Lung (tissue), 12 donors: ENCODE data around the gene EXOC4. TPM values are rescaled to one million over a fixed set of nuclear protein-coding genes. Genes with fewer than 3 reads are reported as not detected.

Experiments used
- ATAC-seq: fragments of 200-7000 bp; cut with Tn5 transposase; one replicate; pipeline ENCODE4 v1.9.1; 2020; ENCODE audit warnings: moderate number of reproducible peaks; ENCODE audit not compliant: insufficient read depth, low FRiP score
- DNase-seq, 3 donors: peaks; one replicate each; pipeline ENCODE4 v3.0.0-alpha.2; 2013 to 2017
- H3K27ac ChIP-seq, 2 donors: one replicate each; pipeline ENCODE4 v1.5.1; 2013; ENCODE audit warnings: mild to moderate bottlenecking in 2 of 2, moderate library complexity in 2 of 2, control low read depth in 1 of 2, inconsistent platforms in 1 of 2, low read depth in 1 of 2, low read length in 1 of 2
- H3K27me3 ChIP-seq, 3 donors: one replicate each; pipeline ENCODE4 v1.5.1; 2013; ENCODE audit warnings: low read length in 2 of 3; ENCODE audit not compliant: control insufficient read depth in 3 of 3, insufficient read depth in 3 of 3
- H3K36me3 ChIP-seq, 4 donors: one replicate each; pipeline ENCODE4 v1.5.1; 2013; ENCODE audit warnings: low read length in 4 of 4, mild to moderate bottlenecking in 1 of 4, moderate library complexity in 1 of 4; ENCODE audit not compliant: control insufficient read depth in 4 of 4, insufficient read depth in 4 of 4
- H3K4me1 ChIP-seq, 5 donors: one replicate each; pipeline ENCODE4 v1.5.1; 2013; ENCODE audit warnings: low read length in 5 of 5, mild to moderate bottlenecking in 2 of 5, moderate library complexity in 1 of 5; ENCODE audit not compliant: control insufficient read depth in 5 of 5, insufficient read depth in 5 of 5
- H3K4me3 ChIP-seq: one replicate; pipeline ENCODE4 v1.5.1; 2013; ENCODE audit warnings: mild to moderate bottlenecking, control low read depth, moderate library complexity
- H3K9ac ChIP-seq, 2 donors: one replicate each; pipeline ENCODE4 v1.5.1; 2013; ENCODE audit warnings: low read length in 2 of 2, control low read depth in 1 of 2; ENCODE audit not compliant: insufficient read depth in 1 of 2
- H3K9me3 ChIP-seq, 4 donors: one replicate each; pipeline ENCODE4 v1.5.1; 2013; ENCODE audit warnings: low read length in 3 of 4, mild to moderate bottlenecking in 1 of 4, moderate library complexity in 1 of 4; ENCODE audit not compliant: control insufficient read depth in 4 of 4, insufficient read depth in 3 of 4
- WGBS, 2 donors: extraction: QIAGEN DNeasy Blood & Tissue Kit; methylation state at CpG; one replicate each; pipeline ENCODE4 v1.1.7; 2013; 5-methylcytosine and 5-hydroxymethylcytosine counted together
- polyA plus RNA-seq, 2 donors: library from polyadenylated mRNA; stranded (reverse); fragments of 200-250 nt; gene quantifications; one replicate each; pipeline ENCODE4 v1.2.1, GENCODE V29; 2013
- total RNA-seq, 2 donors: library from RNA; depleted of rRNA in 1 of 2; stranded (reverse); fragments of >200 nt in 1 of 2; gene quantifications; one replicate each; pipeline ENCODE4 v1.2.1, GENCODE V29; 2014 to 2021
- TF ChIP-seq, protein P1 (sequence below): IDR thresholded peaks from 2 replicates; pipeline ENCODE4 v1.5.1; 2012; ENCODE audit warnings: mild to moderate bottlenecking; ENCODE audit errors: control extremely low read depth, extremely low read depth
- donor health status: control.
- donor health status: control.
- donor health status: Bipolar disorder and iron deficiency.
- donor health status: healthy.
- donor health status: DM: yes; HTN: yes; CAD: no.

EXOC4 gene
- total and polyA plus RNA-seq, 4 donors, result 10.3 to 232 (median 47.4) TPM

DNA sequence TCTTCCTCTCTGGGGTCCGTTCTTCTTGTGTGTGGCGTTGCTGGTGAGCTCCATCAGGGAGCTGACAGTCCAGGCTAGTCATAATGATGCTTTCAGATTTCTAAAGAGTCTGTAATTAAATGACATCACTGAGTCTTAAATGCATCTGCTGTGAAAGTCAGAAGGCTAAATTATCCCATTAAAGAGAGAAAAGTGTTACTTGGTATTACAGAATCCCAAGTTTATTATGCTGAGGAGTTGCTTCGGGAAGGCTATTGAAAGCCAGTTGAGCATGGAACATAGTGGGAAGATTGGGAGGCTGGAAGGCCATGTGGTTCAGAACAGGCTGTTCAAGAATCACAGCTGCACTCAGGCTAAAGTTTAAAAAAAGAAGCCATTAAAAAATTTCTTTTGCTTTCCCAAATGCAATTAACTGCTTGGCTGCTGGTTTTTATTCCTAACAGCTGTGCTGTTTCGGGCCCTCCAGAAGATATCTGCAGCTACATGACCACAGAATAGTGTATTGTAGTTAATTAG is 531.7 kb downstream of the EXOC4 start:
- no peak overlapping the region for H3K4me3 ChIP-seq
- DNase-seq, result peak; percentile 14 to 71 (median 61)
- no peaks in the 10 kb centered on the region for H3K27me3 ChIP-seq
- no peak overlapping the region for H3K27ac ChIP-seq
- H3K36me3 ChIP-seq, result no peaks in the 10 kb centered on the region
- no peak for ATAC-seq
- H3K9me3 ChIP-seq, result peaks cover 0 to 4% (median 0%) of the 10 kb centered on the region in 4 donors
- 90 to 91% methylated on average over 4 of the region's 4 CpGs for WGBS, 2 donors
- TF ChIP-seq, protein P1, sequence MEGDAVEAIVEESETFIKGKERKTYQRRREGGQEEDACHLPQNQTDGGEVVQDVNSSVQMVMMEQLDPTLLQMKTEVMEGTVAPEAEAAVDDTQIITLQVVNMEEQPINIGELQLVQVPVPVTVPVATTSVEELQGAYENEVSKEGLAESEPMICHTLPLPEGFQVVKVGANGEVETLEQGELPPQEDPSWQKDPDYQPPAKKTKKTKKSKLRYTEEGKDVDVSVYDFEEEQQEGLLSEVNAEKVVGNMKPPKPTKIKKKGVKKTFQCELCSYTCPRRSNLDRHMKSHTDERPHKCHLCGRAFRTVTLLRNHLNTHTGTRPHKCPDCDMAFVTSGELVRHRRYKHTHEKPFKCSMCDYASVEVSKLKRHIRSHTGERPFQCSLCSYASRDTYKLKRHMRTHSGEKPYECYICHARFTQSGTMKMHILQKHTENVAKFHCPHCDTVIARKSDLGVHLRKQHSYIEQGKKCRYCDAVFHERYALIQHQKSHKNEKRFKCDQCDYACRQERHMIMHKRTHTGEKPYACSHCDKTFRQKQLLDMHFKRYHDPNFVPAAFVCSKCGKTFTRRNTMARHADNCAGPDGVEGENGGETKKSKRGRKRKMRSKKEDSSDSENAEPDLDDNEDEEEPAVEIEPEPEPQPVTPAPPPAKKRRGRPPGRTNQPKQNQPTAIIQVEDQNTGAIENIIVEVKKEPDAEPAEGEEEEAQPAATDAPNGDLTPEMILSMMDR, result no peak
- peaks cover 0 to 21% (median 0%) of the 10 kb centered on the region in 5 donors for H3K4me1 ChIP-seq
- H3K9ac ChIP-seq, result no peak overlapping the region

DNA sequence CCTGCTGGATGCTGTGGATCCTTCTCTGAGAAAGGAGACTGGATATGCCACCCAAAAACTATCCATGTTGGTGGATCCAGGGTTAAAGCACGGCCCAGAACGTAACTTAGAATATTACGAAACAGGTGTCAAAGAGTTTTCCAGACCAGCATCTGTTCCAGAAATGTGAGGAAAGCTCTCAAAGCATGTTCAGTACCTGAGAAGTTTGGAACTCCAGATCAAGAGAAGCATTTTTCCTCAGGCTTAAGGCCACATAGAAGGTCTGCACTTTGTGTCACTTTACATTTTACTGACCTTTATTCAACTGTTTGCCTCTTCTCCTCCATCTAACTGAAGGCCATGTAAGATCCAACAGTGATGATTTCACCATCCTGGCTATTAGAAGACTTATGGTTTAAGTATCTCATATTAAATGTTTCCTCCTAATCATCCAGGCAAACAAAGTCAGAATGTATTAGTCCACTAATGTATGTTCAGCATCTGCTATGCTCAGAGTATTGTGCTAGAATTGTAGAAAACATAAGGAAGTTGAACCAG is 533.6 kb downstream of the EXOC4 start:
- Histone ChIP-seq H3K9me3 (no peaks in the 10 kb centered on the region), H3K4me3 (no peak overlapping the region), H3K9ac (no peak overlapping the region), H3K4me1 (peaks cover 0 to 21% (median 0%) of the 10 kb centered on the region in 5 donors), H3K27me3 (no peaks in the 10 kb centered on the region), H3K27ac (no peak overlapping the region), H3K36me3 (no peaks in the 10 kb centered on the region)
- DNase-seq (no peak), ATAC-seq (no peak)
- TF ChIP-seq, protein P1, result no peak
- 49 to 54% methylated on average over 3 of the region's 3 CpGs for WGBS, 2 donors

DNA sequence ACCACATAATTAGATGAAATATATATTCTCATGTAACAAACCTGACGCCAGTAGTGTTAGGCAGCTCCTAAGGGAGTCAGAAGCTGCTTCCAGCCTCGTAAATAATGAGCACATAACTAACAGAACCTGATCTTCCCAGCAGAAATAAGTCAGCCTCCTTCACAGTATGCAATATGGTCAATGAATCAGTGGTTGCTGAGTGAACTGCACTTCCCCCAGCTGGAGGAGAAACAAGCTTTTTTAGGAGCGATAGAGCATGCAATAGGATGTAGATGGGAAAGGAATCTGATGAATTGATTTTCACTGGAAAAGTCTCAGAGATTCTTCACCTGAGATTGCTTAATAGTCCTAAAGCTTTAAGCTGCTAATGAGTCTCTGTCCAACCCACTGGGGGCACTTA is 537.1 kb downstream of the EXOC4 start:
- TF ChIP-seq, protein P1, result no peak
- Histone ChIP-seq H3K9ac (no peak overlapping the region), H3K4me3 (no peak overlapping the region), H3K36me3 (no peaks in the 10 kb centered on the region), H3K4me1 (peaks cover 0 to under 1% (median 0%) of the 10 kb centered on the region in 5 donors), H3K27ac (no peak overlapping the region), H3K27me3 (no peaks in the 10 kb centered on the region), H3K9me3 (no peaks in the 10 kb centered on the region)
- WGBS, 2 donors, result 81 to 95% methylated on average over 3 of the region's 3 CpGs
- no peak for ATAC-seq
- no peak for DNase-seq

DNA sequence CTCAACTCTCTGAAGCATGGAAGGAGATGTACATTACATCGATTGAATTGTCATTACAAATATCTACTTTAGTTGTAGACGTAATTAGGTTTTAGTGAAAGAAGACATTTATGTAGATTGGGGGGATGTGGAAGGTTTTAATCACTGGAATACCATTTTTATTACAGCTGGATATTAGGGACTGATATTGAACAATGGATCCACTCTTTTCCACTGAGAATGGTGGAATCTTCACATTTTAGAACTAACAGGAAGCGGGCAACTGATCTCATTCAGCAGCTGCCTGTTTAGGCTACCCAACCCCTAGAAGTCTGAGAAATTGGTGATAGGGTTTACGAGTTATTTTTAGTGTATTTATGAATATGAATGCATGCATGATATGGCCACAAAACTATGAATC is 538.0 kb downstream of the EXOC4 start:
- 97% methylated on average over 4 of the region's 4 CpGs for WGBS, 2 donors

More for the DNA sequence above, 538.0 kb downstream of the EXOC4 start:
- Histone ChIP-seq H3K4me3 (no peak overlapping the region), H3K9me3 (no peaks in the 10 kb centered on the region), H3K4me1 (peaks cover 0 to 4% (median 0%) of the 10 kb centered on the region in 5 donors), H3K27ac (no peak overlapping the region), H3K36me3 (no peaks in the 10 kb centered on the region), H3K9ac (no peak overlapping the region), H3K27me3 (no peaks in the 10 kb centered on the region)
- no peak for DNase-seq
- no peak for ATAC-seq
- TF ChIP-seq, protein P1, result no peak
